Adipose tissue (tissue), 3 donors: ENCODE results near the gene SLC25A15. TPM values are rescaled to one million over a fixed set of nuclear protein-coding genes. Genes with fewer than 3 reads are reported as not detected.
"Not testable (repeated sequence)": the region's sequence is repeated elsewhere in the genome, so short reads cannot be mapped to it uniquely, and the experiment has no call there.

Experiments
- H3K27ac ChIP-seq: one replicate; pipeline ENCODE4 v1.5.1; 2013; ENCODE audit warnings: low read depth, low read length
- WGBS, 3 donors: extraction: QIAGEN DNeasy Blood & Tissue Kit; methylation state at CpG; one replicate each; pipeline ENCODE4 v1.1.7; 2013; 5-methylcytosine and 5-hydroxymethylcytosine counted together
- polyA plus RNA-seq, 3 donors: library from polyadenylated mRNA; stranded (reverse); fragments of 200-250 nt; gene quantifications; one replicate each; pipeline ENCODE4 v1.2.3, GENCODE V29; 2013
- donor health status: healthy with polysubstance abuse.
- donor health status: Bipolar disorder and iron deficiency.
- donor health status: healthy.

SLC25A15 gene
- polyA plus RNA-seq, 3 donors = 2.2 to 30.7 (median 3.7) TPM

DNA sequence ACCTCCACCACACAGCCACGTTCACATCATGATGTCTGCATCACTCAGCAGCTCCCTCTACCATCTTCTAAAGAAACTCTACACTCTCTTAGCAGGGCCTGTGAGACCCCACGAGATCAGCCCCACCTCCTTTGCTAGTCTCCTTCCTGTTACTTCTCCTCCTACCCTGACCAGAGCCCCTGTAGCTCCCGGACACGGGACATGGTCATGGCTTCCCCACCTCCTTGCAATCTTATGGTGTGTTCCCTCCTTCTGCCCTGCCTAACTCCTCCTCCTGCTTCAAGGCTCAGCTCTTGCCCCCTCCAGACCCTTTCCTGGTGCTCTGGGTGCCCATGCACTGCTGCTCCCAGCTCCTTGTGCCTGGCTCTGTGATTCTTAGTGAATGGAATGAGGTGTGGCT lies 10.4 kb upstream of the SLC25A15 start:
- no peak overlapping the region for H3K27ac ChIP-seq
- WGBS, 3 donors = 37 to 59% (median 43%) methylated on average over 4 of the region's 4 CpGs

DNA sequence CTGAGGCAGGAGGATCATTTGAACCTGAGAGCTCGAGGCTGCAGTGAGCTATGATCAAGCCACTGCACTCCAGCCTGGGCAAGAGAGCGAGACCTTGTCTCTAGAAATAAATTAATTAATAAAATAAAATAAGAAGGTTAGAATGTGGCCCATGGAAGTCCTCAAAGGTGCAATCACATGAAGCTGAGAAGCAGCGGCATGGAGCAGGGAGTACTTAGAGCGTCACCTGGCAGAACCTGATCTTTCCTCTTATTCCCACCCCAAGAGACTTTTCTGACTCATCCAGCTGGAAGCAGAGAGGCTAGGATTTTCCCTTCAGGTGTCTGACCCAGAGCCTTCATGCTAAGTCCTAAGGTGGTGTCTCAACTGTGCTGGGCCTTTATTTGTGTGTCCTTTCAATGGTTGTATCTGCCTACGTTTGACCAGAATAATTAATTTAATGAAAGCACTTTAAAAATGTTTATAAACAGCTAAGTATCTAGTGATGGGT lies 9.6 kb upstream of the SLC25A15 start:
- 94 to 95% (median 95%) methylated on average over 5 of the region's 5 CpGs for WGBS, 3 donors
- no peak overlapping the region for H3K27ac ChIP-seq

DNA sequence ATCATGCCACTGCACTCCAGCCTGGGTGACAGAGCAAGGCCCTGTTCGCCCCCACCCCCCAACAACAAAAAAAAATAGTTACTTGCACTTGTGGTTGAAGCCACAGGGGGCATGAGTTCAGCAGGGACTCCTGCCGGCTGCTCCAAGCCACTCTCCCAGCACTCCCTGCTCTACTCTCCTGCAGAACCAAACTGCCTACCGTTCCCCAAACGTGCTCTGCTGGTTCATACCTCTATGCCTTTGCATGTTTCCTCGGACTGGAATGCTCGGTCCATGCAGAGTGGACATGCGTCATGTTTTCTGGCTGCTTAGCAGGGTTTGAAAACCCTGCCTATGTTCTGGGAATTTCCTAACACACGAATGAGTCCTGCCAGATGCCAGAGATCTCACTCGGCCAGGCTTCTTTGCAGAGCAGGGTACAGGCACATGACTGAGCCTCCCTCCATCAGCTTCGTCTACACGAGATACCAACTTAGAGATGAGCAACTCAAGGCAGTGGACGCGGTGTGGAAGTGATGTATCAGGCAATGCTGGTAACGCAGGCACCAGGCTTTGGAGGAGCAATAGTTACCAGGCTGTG lies 8.5 kb upstream of the SLC25A15 start:
- WGBS, 3 donors = 62 to 77% (median 75%) methylated on average over 14 of the region's 14 CpGs
- H3K27ac ChIP-seq = no peak overlapping the region

DNA sequence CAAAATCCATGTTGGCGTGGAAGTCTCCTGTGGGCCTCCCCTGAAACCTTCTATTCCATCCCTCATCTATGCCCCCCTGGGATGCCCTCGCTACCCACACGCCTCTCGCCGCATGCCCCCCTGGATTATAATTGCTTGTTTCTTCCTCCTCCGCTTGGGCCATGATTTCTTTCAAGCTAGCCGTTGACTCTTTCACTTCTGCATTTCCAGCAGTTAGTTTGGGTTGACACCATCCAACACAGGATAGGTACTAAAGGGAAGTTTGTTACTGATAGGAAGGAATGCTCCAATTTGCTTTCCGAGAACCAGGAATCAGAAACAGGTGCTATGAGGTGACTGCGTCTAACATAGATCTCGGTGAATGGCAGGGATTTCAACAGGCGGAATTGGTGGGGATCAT lies 7.7 kb upstream of the SLC25A15 start:
- WGBS, 3 donors = 76 to 89% (median 79%) methylated on average over 11 of the region's 11 CpGs
- H3K27ac ChIP-seq = no peak overlapping the region

DNA sequence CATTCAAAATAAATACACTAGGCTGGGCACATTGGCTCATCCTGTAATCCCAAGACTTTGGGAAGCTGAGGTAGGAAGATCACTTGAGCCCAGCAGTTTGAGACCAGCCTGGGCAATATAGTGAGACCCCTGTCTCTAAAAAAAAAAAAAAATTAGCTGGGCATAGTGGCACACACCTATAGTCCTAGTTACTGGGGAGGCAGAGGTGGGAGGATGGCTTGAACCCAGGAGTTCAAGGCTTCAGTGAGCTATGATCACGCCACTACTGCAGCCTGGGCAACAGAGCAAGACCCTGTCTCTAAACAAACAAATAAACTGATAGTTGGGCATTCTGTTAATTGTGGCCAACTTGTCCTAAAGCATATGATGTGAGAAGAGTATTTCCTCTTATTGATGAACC lies 6.4 kb upstream of the SLC25A15 start:
- H3K27ac ChIP-seq = not testable (repeated sequence)
- 96 to 100% (median 100%) methylated on average over 1 of the region's 1 CpG for WGBS, 3 donors

DNA sequence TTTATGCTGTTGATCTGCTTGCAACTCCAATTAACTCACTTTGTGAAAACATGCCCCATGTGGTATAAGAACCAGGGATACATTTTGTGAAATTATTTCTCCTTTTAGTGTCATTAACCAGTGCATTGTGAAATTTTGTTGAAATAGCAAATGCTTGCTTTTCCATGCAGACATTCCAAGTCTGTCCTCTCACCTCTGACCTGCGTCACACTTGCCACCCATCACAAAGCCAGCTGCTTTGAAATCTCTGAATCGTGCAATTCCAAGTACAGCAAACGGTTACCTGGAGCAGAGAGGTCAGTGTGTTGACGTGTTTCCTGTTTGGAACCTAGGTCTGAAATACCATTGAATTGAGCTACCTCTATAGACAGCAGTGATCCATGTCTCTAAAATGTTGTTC lies 4.9 kb upstream of the SLC25A15 start:
- H3K27ac ChIP-seq = no peak overlapping the region
- WGBS, 3 donors = 63 to 76% (median 76%) methylated on average over 4 of the region's 4 CpGs

DNA sequence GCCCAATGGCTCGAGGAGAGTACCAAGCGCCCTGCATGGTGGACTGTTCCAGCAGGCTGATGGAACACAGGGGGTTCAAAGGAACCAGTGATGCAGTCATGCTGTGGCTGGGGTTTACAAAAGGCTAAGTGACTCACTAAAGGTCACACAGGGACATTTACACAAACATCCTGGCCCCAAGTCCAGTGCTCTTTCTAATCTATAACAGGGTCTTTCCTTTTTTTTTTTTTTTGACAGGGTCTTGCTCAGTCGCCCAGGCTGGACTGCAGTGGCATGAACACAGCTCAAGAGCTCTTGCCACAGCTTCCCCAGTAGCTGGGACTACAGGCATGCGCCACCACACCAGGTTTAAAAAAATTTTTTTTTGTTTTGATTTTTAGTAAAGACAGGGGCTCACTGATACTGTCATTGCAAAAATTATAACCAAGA lies 2.8 kb upstream of the SLC25A15 start:
- no peak overlapping the region for H3K27ac ChIP-seq

DNA sequence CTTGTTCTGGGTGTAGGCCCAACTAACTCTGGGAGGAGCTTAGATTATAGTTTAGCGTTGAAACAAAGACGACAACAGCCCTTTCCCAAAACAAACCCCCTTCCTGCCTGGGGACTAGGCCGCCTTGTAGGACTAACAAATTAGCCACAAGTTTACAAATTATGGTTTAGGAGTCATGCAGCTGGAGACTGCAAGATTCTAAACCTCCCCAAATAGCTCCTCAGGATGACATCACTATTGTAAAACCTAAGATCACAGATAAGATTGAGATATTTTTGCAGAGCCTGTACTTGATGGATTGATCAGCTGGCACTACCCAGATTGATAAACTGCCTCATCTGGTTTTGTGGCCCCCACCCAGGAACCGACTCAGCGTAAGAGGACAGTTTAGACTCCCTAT lies 2.3 kb upstream of the SLC25A15 start:
- H3K27ac ChIP-seq = no peak overlapping the region
- WGBS, 3 donors = 83 to 89% (median 85%) methylated on average over 5 of the region's 5 CpGs

More for the DNA sequence above, 2.8 kb upstream of the SLC25A15 start:
- 87 to 93% (median 92%) methylated on average over 4 of the region's 4 CpGs for WGBS, 3 donors

DNA sequence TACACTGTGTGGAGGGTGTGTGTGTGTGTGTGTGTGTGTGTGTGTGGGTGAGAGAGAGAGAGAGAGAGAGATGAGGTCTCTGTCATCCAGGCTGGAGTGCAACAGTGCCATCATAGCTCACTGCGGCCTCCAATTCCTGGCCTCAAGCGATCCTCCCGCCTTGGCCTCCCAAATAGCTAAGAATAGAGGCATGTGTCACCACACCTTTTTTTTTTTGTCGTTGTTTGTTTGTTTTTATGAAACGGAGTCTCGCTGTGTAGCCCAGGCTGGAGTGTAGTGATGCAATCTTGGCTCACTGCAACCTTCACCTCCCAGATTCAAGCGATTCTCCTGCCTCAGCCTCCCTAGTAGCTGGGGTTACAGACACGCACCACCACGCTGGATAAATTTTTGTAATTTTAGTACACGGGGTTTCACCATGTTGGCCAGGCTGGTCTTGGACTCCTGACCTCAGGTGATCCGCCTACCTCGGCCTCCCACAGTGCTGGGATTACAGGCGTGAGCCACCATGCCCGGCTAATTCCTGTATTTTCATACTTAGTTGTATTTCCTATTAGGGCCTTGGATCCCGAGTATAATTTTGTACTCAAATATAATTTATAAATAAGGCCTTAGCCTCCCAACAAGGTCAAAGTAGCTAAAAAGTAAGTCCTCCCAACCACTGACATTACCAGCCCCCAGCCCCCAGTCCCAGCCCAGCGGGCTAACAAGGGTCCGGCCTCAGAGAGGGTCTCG lies 704 bp upstream of the SLC25A15 start:
- 51 to 60% (median 54%) methylated on average over 18 of the region's 18 CpGs for whole genome bisulfite sequencing, 3 donors
- H3K27ac ChIP-seq = not testable (repeated sequence)

DNA sequence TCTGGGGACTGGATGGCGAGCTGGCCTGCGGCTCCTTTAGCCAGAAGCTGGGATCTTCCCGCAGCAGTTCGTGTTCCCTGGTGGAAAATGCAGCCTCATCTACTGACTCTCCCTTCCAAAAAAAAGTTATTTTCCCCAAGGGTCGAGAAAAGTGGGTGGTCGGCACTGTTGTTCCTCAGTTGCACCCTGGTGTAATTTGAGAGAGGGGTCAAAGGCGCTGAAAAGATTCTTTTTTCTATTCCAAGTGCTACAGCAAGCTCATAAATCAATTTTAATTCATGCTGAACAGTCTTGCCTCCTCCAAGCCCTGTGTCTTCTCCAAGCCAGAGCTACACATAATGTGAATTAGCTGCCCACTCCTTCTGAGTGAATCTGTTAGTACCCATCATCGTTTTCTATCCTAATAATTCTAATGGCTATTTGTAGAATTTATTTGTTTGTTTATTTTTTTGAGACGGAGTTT lies 774 bp downstream of the SLC25A15 start:
- no peak overlapping the region for H3K27ac ChIP-seq
- 15 to 35% (median 24%) methylated on average over 9 of the region's 9 CpGs for WGBS, 3 donors

DNA sequence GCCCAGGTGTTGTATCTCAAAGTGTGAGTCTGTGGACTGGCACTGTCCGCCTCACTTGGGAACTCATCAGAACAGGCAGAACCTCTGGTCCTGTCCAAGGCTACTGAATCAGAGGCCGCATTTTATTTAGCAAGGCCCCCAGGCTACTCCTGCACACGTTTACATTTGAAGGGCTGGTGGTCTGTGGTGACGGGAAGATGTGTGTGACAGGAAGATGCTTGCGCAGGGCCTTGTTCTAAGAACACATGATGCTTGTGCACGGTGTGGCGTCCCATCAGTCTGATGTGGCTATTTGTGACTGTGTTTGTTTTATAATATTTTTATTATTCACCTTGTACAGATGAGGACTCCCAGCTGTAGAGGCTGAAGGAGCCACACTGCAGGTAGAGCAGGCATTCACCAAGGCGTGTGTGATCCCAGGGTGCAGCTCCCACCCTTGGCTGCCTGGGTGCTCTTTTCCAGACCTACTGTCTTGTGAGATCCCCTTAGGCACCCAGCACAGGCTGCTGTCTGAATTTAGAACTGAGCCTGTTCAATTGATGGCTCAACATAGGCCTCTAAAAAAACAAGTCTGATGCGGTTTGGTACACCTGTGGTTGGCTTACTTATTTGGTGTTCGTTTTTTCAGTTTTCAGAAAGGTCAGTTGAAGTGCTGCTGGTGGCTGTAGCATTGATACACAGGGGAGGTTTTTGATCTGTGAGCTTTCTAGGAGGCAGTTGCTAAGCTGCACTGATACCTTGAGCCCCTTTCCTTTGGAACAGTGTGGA lies 3.1 kb downstream of the SLC25A15 start:
- no peak overlapping the region for H3K27ac ChIP-seq
- 91% methylated on average over 10 of the region's 10 CpGs for WGBS, 3 donors

DNA sequence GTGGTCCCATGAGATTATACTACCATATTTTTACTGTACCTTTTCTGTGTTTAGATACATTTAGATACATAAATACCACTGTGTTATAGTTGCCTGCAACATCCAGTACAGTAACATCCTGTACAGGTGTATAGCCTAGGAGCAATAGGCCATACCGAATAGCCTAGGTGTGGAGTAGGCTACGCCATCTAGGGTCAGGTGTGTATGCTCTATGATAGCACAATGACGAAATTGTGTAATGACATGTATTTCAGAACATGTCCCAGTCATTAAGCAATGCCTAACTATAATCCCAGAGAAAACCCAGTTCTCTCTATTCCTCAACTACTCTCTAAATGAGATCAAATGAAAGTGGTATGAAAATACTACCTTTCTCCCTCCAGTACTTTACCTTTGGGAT lies 3.9 kb downstream of the SLC25A15 start:
- 82 to 88% (median 85%) methylated on average over 3 of the region's 3 CpGs for WGBS, 3 donors
- H3K27ac ChIP-seq = no peak overlapping the region

DNA sequence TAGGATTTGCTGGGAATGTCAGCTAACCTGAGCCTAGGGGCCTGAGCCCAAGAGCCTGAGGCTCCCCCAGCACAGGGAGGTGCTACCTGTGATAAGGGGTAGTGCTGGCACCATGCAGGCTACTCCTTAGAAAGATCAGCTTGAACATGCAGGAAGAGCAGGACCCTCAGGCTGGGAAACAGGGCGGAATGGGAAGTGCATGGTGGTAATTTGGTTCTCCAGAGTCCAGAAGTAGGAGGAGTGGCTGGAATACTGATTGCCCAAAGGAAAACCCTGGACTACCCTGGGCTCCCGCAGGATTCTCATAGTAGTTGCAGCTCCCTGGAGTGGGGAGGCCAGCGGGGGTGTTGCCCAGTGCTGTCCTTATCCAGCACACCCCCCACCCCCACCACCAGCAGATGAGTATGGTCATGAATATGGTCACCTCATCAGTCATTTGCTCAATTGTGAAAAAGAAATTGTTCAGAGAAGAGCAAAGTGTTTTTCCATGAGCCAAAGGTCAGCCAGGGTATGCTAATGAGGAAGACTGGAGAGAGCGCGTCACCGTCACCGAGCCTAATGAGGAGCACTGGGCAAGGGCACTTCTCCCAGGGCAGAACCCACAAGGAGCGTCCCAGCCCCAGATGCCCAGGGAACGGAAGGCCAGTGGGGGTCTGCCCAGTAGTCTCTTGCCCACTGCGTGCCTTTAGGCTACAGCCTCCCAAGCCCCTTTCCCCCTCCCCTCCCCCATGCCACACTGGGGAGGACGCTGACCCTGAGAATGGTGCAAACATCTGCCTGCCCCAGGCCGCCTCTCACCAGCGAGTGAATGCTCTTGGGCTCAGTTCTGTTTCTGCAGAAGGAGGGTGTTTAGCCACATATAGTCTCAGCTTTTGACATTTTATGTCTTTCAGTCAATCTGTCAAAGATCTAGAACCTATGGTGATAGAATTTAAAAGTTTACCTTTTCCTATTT lies 5.3 kb downstream of the SLC25A15 start:
- WGBS, 3 donors = 81 to 95% (median 91%) methylated on average over 13 of the region's 13 CpGs
- H3K27ac ChIP-seq = no peak overlapping the region

DNA sequence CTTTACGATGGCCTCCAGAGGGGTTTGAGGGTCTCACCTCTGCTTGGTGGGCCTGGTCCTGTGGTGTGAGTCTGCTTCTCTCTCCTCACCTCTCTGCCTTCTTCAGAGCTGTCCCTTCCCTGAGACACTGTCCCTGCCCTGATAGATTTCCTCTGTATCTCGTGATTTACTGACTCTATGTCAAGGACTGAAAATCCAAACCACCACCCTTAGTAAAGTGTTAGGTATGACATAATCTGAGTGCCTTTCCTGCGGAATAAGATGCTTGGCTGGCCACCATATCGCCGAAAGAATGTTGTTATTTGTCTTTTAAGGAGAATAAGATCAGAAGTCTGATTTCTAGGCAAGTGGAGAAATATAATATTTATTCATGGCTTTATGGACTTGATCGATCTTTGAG lies 7.2 kb downstream of the SLC25A15 start:
- WGBS, 3 donors = 87 to 96% (median 92%) methylated on average over 6 of the region's 6 CpGs
- H3K27ac ChIP-seq = no peak overlapping the region

DNA sequence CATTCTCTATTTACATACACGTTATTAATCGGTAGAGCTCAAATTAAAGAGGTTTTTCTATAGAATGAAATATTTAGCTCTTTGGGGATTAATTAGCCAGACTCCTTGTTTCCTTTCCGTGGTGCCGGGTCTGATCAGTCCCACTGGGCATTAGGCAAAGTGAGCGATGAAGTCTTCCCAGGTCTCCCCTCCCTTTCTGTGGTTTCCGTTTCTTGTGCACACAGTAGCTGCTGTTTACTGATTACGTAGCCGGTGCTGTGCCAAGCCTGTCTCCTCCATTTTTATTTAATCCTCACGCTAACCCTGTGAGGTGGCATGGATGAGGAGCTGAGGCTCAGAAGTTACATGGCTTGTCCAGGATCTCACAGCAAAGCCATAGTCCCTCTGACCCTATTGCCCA lies 9.0 kb downstream of the SLC25A15 start:
- 40 to 84% (median 78%) methylated on average over 9 of the region's 9 CpGs for WGBS, 3 donors

DNA sequence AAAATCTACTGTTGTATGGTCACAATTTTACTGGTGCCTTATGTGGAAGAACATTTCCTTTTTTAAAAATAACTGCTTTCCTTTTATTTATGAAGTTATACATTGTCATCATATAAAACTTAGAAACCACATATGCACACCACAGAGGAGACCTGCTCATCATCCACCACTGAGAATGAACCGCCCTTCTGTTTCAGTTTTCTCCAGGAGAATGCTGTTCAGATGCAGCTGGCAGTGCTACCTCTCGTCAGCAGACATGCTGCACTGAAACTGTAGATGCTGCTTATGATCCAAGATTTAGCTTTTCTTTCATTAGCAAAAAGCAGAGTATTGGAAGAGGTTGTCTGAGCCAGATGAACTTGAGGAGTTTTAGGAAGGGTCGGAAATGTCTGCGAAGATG lies 10.1 kb downstream of the SLC25A15 start:
- WGBS, 3 donors = 80 to 97% (median 94%) methylated on average over 4 of the region's 4 CpGs
- H3K27ac ChIP-seq = no peak overlapping the region

More for the DNA sequence above, 9.0 kb downstream of the SLC25A15 start:
- no peak overlapping the region for H3K27ac ChIP-seq

DNA sequence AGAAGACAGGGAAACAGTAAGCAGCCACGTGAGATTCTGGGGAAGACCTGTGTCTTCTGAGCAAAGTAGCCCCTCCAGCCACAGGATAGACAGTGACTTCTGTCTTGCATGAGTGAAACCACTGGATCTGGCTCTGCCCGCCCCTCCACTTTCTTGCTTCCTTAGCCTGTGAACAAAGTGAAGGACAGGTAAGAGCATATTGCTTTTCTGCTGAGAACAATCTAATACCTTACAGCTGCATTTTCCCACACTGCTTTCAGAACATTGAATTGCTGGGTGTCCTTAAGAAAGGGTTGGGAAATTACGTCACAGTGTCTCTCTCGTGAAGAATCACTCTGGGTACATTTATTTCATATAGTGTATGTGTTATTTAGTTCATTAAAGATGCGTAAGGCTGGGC lies 11.1 kb downstream of the SLC25A15 start:
- WGBS, 3 donors = 47 to 78% (median 73%) methylated on average over 5 of the region's 5 CpGs
- no peak overlapping the region for H3K27ac ChIP-seq
